Measurements from ENCODE around the gene APOC3.

APOC3 gene

GRCh38 chr11:116804001-116804400 is 25.7 kb upstream of the APOC3 start:
- no peak for DNase-seq (ENCODE audit: low spot score)

- no peak for DNase-seq (ENCODE audit: low spot score)
These were observed 22.0 kb upstream of the APOC3 start for GRCh38 chr11:116807601-116808261.

- no peak for DNase-seq (ENCODE audit: low spot score)
These were observed 21.2 kb upstream of the APOC3 start for GRCh38 chr11:116808262-116809175.

GRCh38 chr11:116811194-116811593 is 18.5 kb upstream of the APOC3 start:
- DNase-seq (ENCODE audit: low spot score): no peak

GRCh38 chr11:116812109-116812508 is 17.6 kb upstream of the APOC3 start:
- no peak for DNase-seq (ENCODE audit: low spot score)

- no peak for DNase-seq (ENCODE audit: low spot score)
These were observed 16.5 kb upstream of the APOC3 start for GRCh38 chr11:116813170-116813569.

GRCh38 chr11:116813781-116814471 is 15.8 kb upstream of the APOC3 start:
- DNase-seq (ENCODE audit: low spot score): no peak

GRCh38 chr11:116814502-116814901 is 15.2 kb upstream of the APOC3 start:
- DNase-seq (ENCODE audit: low spot score): no peak

GRCh38 chr11:116819049-116819448 is 10.7 kb upstream of the APOC3 start:
- DNase-seq (ENCODE audit: low spot score): no peak

- no peak for DNase-seq (ENCODE audit: low spot score)
These were observed 8.4 kb upstream of the APOC3 start for GRCh38 chr11:116821050-116821918.

- no peak for DNase-seq (ENCODE audit: low spot score)
These were observed 7.1 kb upstream of the APOC3 start for GRCh38 chr11:116822575-116822974.

- DNase-seq (ENCODE audit: low spot score): no peak
These were observed 6.5 kb upstream of the APOC3 start, which contains the start of gene APOA4 for GRCh38 chr11:116823031-116823843. Gene APOA4 (minus strand): TSS chr11:116823304. CDS start chr11:116823191, 113 bp downstream.

GRCh38 chr11:116825434-116825833 is 4.3 kb upstream of the APOC3 start:
- no peak for DNase-seq (ENCODE audit: low spot score)

GRCh38 chr11:116825854-116826750 is 3.6 kb upstream of the APOC3 start:
- no peak for DNase-seq (ENCODE audit: low spot score)

- DNase-seq (ENCODE audit: low spot score): no peak
These were observed 2.8 kb upstream of the APOC3 start for GRCh38 chr11:116826751-116827431.

GRCh38 chr11:116827461-116827860 is 2.2 kb upstream of the APOC3 start:
- no peak for DNase-seq (ENCODE audit: low spot score)

- no peak for DNase-seq (ENCODE audit: low spot score)
These were observed 829 bp upstream of the APOC3 start for GRCh38 chr11:116828632-116829524.
